ENCODE results near the gene WWC1.

The WWC1 gene

DNA sequence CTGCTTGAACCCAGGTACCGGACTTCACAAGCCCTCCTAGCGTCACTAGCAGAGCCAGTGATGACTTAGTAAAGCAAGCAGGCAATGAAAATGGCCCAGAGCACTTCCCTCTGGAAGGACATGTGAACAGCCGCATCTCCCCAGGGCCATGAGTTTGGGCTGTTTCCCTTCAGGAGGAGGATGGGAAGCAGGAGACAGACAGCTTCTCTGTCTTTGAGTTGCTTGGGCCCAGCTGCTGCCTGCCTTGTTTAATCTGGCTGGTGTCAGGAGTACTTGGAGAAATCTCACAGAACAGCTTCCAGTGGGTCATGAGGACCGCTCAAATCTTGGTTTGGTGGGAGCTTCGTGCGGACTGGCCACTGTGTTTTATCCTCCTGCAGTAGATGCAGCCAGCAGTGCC, 25.4 kb upstream of the WWC1 start:
- H2AFZ ChIP-seq (ENCODE audit: low read length) = no peak overlapping the region
- no peaks in the 10 kb centered on the region for H4K20me1 ChIP-seq (ENCODE audit: insufficient read depth, low read length)
- no peak overlapping the region for H3K4me3 ChIP-seq (ENCODE audit: low read depth, low read length, poor library complexity, severe bottlenecking)
- no peaks in the 10 kb centered on the region for H3F3A ChIP-seq (ENCODE audit: insufficient read depth, low read length)
- H3K4me2 ChIP-seq (ENCODE audit: low read length) = no peak overlapping the region
- H3K4me1 ChIP-seq (ENCODE audit: insufficient read depth, low read length, severe bottlenecking) = peaks cover 3% of the 10 kb centered on the region
- H3K9me3 ChIP-seq (ENCODE audit: low read length) = no peaks in the 10 kb centered on the region
- H3K27me3 ChIP-seq (ENCODE audit: insufficient read depth, low read length) = no peaks in the 10 kb centered on the region
- no peaks in the 10 kb centered on the region for H3K9me2 ChIP-seq (ENCODE audit: low read depth, low read length)
- H3K27ac ChIP-seq (ENCODE audit: low read depth, low read length, poor library complexity, severe bottlenecking) = no peak overlapping the region
- TF ChIP-seq EZH2 (IDR thresholded peaks at IDR 0.05; ENCODE audit: borderline replicate concordance, low read length) = no peak
- TF ChIP-seq, protein P1, sequence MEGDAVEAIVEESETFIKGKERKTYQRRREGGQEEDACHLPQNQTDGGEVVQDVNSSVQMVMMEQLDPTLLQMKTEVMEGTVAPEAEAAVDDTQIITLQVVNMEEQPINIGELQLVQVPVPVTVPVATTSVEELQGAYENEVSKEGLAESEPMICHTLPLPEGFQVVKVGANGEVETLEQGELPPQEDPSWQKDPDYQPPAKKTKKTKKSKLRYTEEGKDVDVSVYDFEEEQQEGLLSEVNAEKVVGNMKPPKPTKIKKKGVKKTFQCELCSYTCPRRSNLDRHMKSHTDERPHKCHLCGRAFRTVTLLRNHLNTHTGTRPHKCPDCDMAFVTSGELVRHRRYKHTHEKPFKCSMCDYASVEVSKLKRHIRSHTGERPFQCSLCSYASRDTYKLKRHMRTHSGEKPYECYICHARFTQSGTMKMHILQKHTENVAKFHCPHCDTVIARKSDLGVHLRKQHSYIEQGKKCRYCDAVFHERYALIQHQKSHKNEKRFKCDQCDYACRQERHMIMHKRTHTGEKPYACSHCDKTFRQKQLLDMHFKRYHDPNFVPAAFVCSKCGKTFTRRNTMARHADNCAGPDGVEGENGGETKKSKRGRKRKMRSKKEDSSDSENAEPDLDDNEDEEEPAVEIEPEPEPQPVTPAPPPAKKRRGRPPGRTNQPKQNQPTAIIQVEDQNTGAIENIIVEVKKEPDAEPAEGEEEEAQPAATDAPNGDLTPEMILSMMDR (IDR thresholded peaks at IDR 0.05; ENCODE audit: low read length) = no peak
- no peaks in the 10 kb centered on the region for H3K36me3 ChIP-seq (ENCODE audit: insufficient read depth, low read length)
- no peak overlapping the region for H3K9ac ChIP-seq (ENCODE audit: low read length)
- no peaks in the 10 kb centered on the region for H3K79me2 ChIP-seq (ENCODE audit: insufficient read depth, low read length)

GRCh38 chr5:168268949-168269936, 22.2 kb upstream of the WWC1 start:
- Histone ChIP-seq H3K9me3 (ENCODE audit: low read length) (no peaks in the 10 kb centered on the region), H3K36me3 (ENCODE audit: insufficient read depth, low read length) (no peaks in the 10 kb centered on the region), H3K27ac (ENCODE audit: low read depth, low read length, poor library complexity, severe bottlenecking) (no peak overlapping the region), H3K4me3 (ENCODE audit: low read depth, low read length, poor library complexity, severe bottlenecking) (no peak overlapping the region), H3K27me3 (ENCODE audit: insufficient read depth, low read length) (no peaks in the 10 kb centered on the region), H3F3A (ENCODE audit: insufficient read depth, low read length) (no peaks in the 10 kb centered on the region), H3K4me1 (ENCODE audit: insufficient read depth, low read length, severe bottlenecking) (peaks cover 3% of the 10 kb centered on the region), H3K4me2 (ENCODE audit: low read length) (no peak overlapping the region; the same call in 1 of the 2 replicates), H3K9me2 (ENCODE audit: low read depth, low read length) (no peaks in the 10 kb centered on the region), H3K9ac (ENCODE audit: low read length) (no peak overlapping the region), H3K79me2 (ENCODE audit: insufficient read depth, low read length) (no peaks in the 10 kb centered on the region), H2AFZ (ENCODE audit: low read length) (no peak overlapping the region), H4K20me1 (ENCODE audit: insufficient read depth, low read length) (no peaks in the 10 kb centered on the region)
- no peak for TF ChIP-seq EZH2 (IDR thresholded peaks at IDR 0.05; ENCODE audit: borderline replicate concordance, low read length)
- TF ChIP-seq, protein P1 (IDR thresholded peaks at IDR 0.05; ENCODE audit: low read length) = peak; percentile 88

GRCh38 chr5:168269937-168270330, 21.5 kb upstream of the WWC1 start:
- Histone ChIP-seq H3K79me2 (ENCODE audit: insufficient read depth, low read length) (no peaks in the 10 kb centered on the region), H2AFZ (ENCODE audit: low read length) (no peak overlapping the region), H3K4me3 (ENCODE audit: low read depth, low read length, poor library complexity, severe bottlenecking) (no peak overlapping the region), H3K9ac (ENCODE audit: low read length) (no peak overlapping the region), H3K27ac (ENCODE audit: low read depth, low read length, poor library complexity, severe bottlenecking) (no peak overlapping the region), H3K36me3 (ENCODE audit: insufficient read depth, low read length) (no peaks in the 10 kb centered on the region), H3K9me3 (ENCODE audit: low read length) (no peaks in the 10 kb centered on the region), H3K4me2 (ENCODE audit: low read length) (no peak overlapping the region), H3F3A (ENCODE audit: insufficient read depth, low read length) (no peaks in the 10 kb centered on the region), H3K27me3 (ENCODE audit: insufficient read depth, low read length) (no peaks in the 10 kb centered on the region), H3K9me2 (ENCODE audit: low read depth, low read length) (no peaks in the 10 kb centered on the region), H3K4me1 (ENCODE audit: insufficient read depth, low read length, severe bottlenecking) (peaks cover 3% of the 10 kb centered on the region), H4K20me1 (ENCODE audit: insufficient read depth, low read length) (no peaks in the 10 kb centered on the region)
- TF ChIP-seq EZH2 (IDR thresholded peaks at IDR 0.05; ENCODE audit: borderline replicate concordance, low read length) = no peak
- TF ChIP-seq, protein P1 (IDR thresholded peaks at IDR 0.05; ENCODE audit: low read length) = no peak
